Right lobe of liver (tissue), 6 donors: ENCODE results near the gene GMNC. TPM values are rescaled to one million over a fixed set of nuclear protein-coding genes. Genes with fewer than 3 reads are reported as not detected.
A peak's percentile ranks its signal among the peaks of the same experiment; 100 is the strongest.

Experiments used
- ATAC-seq, 4 donors: fragments of 200-7000 bp; cut with Tn5 transposase; one replicate each; pipeline ENCODE4 v1.9.1; 2020; ENCODE audit warnings: mild to moderate bottlenecking in 4 of 4, moderate library complexity in 4 of 4
- DNase-seq, 3 donors: peaks; one replicate each; pipeline ENCODE4 v3.0.0-alpha.2; 2020
- H3K27ac ChIP-seq, 3 donors: fragments of 200-600 bp; one replicate each; pipeline ENCODE4 v1.8.0; 2022
- H3K27me3 ChIP-seq, 2 donors: fragments of 200-600 bp; one replicate each; pipeline ENCODE4 v1.8.0; 2022
- H3K36me3 ChIP-seq, 4 donors: fragments of 200-600 bp; sonication (generic) in 1 of 4; one replicate each; pipeline versions ENCODE4 v1.5.1 to v1.8.0; 2017 to 2022; ENCODE audit warnings: control low read depth in 1 of 4
- H3K4me1 ChIP-seq, 4 donors: fragments of 200-600 bp; sonication (generic) in 1 of 4; one replicate each; pipeline versions ENCODE4 v1.5.1 to v1.8.0; 2017 to 2022; ENCODE audit warnings: control low read depth in 1 of 4
- H3K4me3 ChIP-seq, 3 donors: fragments of 200-600 bp; one replicate each; pipeline ENCODE4 v1.8.0; 2022
- H3K9me3 ChIP-seq, 4 donors: fragments of 200-600 bp; sonication (generic) in 1 of 4; one replicate each; pipeline versions ENCODE4 v1.5.1 to v1.8.0; 2017 to 2022; ENCODE audit warnings: control low read depth in 1 of 4
- CTCF ChIP-seq, 4 donors: fragments of 200-600 bp in 3 of 4; fragments of 450-650 bp in 1 of 4; IDR thresholded peaks; one replicate each; pipeline versions ENCODE4 v1.5.1 to v1.8.0; 2016 to 2022; ENCODE audit warnings: antibody characterized with exemption in 4 of 4, mild to moderate bottlenecking in 2 of 4
- POLR2A ChIP-seq: fragments of 450-650 bp; IDR thresholded peaks from one replicate; pipeline ENCODE4 v1.6.1; 2017; ENCODE audit warnings: antibody characterized with exemption, mild to moderate bottlenecking
- WGBS: methylation state at CpG from one replicate; pipeline ENCODE4 v1.1.6; 2018; ENCODE audit warnings: low coverage, low lambda C conversion rate; ENCODE audit not compliant: insufficient coverage; ENCODE audit errors: missing lambda C conversion rate; 5-methylcytosine and 5-hydroxymethylcytosine counted together
- intact Hi-C, 2 donors: fragments of 100-400 bp; cut with DNase I; formaldehyde crosslinking; loops; one replicate each; pipeline versions ENCODE4 v1.11.2 to v1.14.1; 2022
- long read RNA-seq: library from polyadenylated mRNA; unstranded; transcript quantifications from one replicate; pipeline ENCODE4 v2.0.0, GENCODE V29; 2019
- total RNA-seq, 6 experiments: library from RNA; depleted of rRNA in 2 of 6; stranded (reverse); fragments of >200 nt in 2 of 6; fragmentation: NEBNext Ultra II Directional in 3 of 6; extraction: Animal tissue kit (Norgen Biotek cat#: 25700) in 3 of 6; gene quantifications; one replicate each; pipeline versions ENCODE4 v1.1.0 to v1.2.4, GENCODE V29; 2016 to 2023
- donor health status: DM: no; HTN: yes; CAD: no.
- donor health status: DM: no; HTN: no; CAD: no.
- donor health status: DM: no; HTN: no; CAD: no.
- donor health status: DM: no; HTN: yes; CAD: no.
- donor health status: DM: no; HTN: yes; CAD: no.

The GMNC gene
- 1 to 10 TPM; 1.7 to 8.6 (median 6.2) TPM for total RNA-seq
- long read RNA-seq: 0 reads

DNA sequence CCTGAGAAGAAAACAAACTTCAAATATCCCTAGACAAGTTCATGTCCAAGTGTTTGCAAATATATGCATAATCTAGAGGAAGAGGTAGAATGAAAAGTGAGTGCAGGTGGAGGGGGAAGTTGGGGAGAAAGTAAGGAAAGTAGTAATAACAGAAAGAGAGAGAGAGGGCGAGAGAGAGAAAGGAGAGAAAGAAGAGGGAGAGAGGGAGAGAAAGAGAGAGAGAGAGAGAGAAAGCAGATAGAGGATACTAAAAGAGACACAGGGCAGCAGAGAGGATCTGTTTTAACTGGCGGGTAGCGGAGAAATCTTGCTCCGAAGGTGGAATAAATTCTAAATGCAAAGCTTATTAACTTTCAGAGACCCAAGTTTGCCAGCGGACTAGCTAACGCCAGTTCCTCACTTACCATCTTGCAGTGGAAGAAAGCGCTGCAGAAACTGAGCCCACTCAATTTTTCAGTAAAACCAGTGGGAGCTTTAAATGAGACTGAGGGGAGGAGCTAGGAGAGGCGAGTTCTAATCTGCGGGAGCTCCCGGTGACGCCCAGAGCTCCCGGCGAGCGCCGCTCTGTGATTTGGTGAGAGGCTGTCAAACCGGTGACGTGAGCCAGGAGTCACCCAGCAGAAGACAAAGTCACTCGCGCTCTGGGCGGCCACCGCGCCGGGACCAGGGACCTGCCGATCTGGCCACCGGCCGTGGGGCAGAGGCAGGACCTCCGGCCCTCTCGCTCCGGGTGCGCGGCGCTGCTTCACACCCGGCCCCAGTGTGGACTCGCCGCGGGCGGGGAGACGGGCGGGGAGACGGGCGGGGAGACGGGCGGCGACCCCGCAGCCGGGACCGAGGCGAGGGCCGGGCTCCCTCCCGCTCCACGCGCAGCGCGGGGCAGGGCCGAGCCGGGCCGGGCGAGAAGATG, at the start of gene GMNC:
Gene GMNC, minus strand, starts transcription at position 486 of the 910 bp plus-strand sequence. Its CDS starts 79 bp downstream, at position 407.
- Histone ChIP-seq H3K27ac (peak within 1 kb of the TSS; percentile 88 to 95 (median 94)), H3K4me1 (peaks cover 0 to 31% (median 9%) of the 10 kb centered on the region in 4 donors), H3K36me3 (no peaks in the 10 kb centered on the region), H3K4me3 (peak within 1 kb of the TSS; percentile 61 to 73 (median 70)), H3K9me3 (no peaks in the 10 kb centered on the region), H3K27me3 (no peaks in the 10 kb centered on the region)
- 7% methylated on average over 19 of the region's 58 CpGs for WGBS
- TF ChIP-seq CTCF (IDR thresholded peaks at IDR 0.05) (peak in 1 of 4 donors; percentile 8), POLR2A (peak; percentile 97)
- intact Hi-C loops: no loop called here
- DNase-seq (peak; percentile 94 to 97 (median 97)), ATAC-seq (peak; percentile 89 to 96 (median 92))

- Histone ChIP-seq H3K9me3 (no peaks in the 10 kb centered on the region), H3K36me3 (no peaks in the 10 kb centered on the region), H3K27ac (no peak overlapping the region), H3K27me3 (no peaks in the 10 kb centered on the region), H3K4me1 (no peaks in the 10 kb centered on the region), H3K4me3 (no peak overlapping the region)
- intact Hi-C loops: no loop called here
- TF ChIP-seq POLR2A (no peak), CTCF (IDR thresholded peaks at IDR 0.05) (no peak)
- DNase-seq (no peak), ATAC-seq (no peak)
- WGBS: 71% methylated on average over 4 of the region's 4 CpGs
Observed at GRCh38 chr3:190911382-190911781, 48.9 kb upstream of the GMNC start.

DNA sequence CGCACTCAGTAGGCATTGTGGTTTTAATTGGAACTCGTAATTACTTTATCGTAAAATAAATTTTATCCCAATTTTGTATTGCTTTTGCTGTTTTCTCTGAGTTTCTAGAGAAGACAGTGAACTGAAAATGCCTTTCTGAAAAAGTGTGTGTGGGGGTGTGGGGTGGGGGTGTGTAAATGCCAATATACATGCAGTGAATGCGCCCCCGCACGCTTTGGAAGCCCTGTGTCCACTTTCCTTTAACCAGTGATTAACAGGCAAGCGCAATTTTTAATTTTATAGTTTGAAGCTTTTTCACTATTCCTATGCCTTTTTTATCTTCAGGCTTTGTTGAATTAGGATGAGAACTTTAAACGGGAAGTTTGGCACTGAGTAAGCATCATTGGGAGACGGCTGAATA, 47.4 kb upstream of the GMNC start:
- no peak for ATAC-seq
- 70% methylated on average over 9 of the region's 9 CpGs for WGBS
- DNase-seq: no peak
- H3K4me1 ChIP-seq: no peaks in the 10 kb centered on the region
- H3K4me3 ChIP-seq: no peak overlapping the region
- H3K27ac ChIP-seq: no peak overlapping the region
- H3K9me3 ChIP-seq: no peaks in the 10 kb centered on the region
- no peaks in the 10 kb centered on the region for H3K36me3 ChIP-seq
- no peaks in the 10 kb centered on the region for H3K27me3 ChIP-seq
- TF ChIP-seq CTCF (IDR thresholded peaks at IDR 0.05): no peak
- no peak for TF ChIP-seq POLR2A
- intact Hi-C loops: no loop called here

DNA sequence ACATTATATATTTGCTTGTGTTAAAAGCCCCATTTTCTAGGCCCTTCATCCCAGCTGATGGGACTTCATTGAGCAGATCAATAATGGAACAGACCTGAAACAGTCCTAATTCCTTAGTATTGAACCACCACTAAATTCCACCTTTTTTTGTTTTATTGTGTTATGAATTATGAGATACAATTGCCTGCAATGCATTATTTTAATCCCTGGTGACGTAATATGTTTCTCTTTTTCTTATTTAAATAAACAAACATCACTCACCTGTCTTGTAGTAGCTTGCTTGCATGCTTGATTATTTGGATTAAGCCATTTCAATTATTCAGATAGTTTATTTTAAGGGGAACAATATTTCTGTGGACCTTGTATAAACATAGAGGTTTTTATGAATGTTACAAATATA, 40.7 kb upstream of the GMNC start:
- Histone ChIP-seq H3K9me3 (no peaks in the 10 kb centered on the region), H3K36me3 (no peaks in the 10 kb centered on the region), H3K27ac (no peak overlapping the region), H3K4me3 (no peak overlapping the region), H3K4me1 (no peaks in the 10 kb centered on the region), H3K27me3 (no peaks in the 10 kb centered on the region)
- WGBS: 92% methylated on average over 1 of the region's 1 CpG
- intact Hi-C loops: no loop called here
- no peak for TF ChIP-seq POLR2A
- DNase-seq (no peak), ATAC-seq (no peak)

GRCh38 chr3:190902292-190902691, 39.8 kb upstream of the GMNC start:
- H3K27ac ChIP-seq: no peak overlapping the region
- ATAC-seq (no peak), DNase-seq (no peak)
- no peaks in the 10 kb centered on the region for H3K27me3 ChIP-seq
- H3K36me3 ChIP-seq: no peaks in the 10 kb centered on the region
- no peaks in the 10 kb centered on the region for H3K9me3 ChIP-seq
- H3K4me3 ChIP-seq: no peak overlapping the region
- H3K4me1 ChIP-seq: no peaks in the 10 kb centered on the region
- intact Hi-C loops: no loop called here
- TF ChIP-seq POLR2A (no peak), CTCF (IDR thresholded peaks at IDR 0.05) (no peak)
- 47% methylated on average over 2 of the region's 2 CpGs for WGBS
